CD4-positive, alpha-beta T cell treated with Interleukin-4 for 1 hour (primary cell): Measurements from ENCODE around the gene ALPG.
"Not testable (repeated sequence)": the region's sequence is repeated elsewhere in the genome, so short reads cannot be mapped to it uniquely, and the experiment has no call there.

ENCODE experiments used
- DNase-seq, 2 donors: peaks; one replicate each; pipeline ENCODE4 v3.0.0-alpha.2; 2020 to 2022

ALPG gene

GRCh38 chr2:232420463-232421188 lies 14.0 kb downstream of the ALPG start:
- DNase-seq, result no peak

- no peak for DNase-seq
Measured at GRCh38 chr2:232421189-232421785, 14.6 kb downstream of the ALPG start.

GRCh38 chr2:232422051-232422450 lies 15.4 kb downstream of the ALPG start:
- no peak for DNase-seq

- not testable (repeated sequence) for DNase-seq
Measured at GRCh38 chr2:232422996-232423395, 16.4 kb downstream of the ALPG start.

- DNase-seq, result not testable (repeated sequence)
Measured at GRCh38 chr2:232423407-232423806, 16.8 kb downstream of the ALPG start.

GRCh38 chr2:232431705-232432590 lies 25.3 kb downstream of the ALPG start:
- DNase-seq, result no peak

GRCh38 chr2:232432598-232433184 lies 26.0 kb downstream of the ALPG start:
- DNase-seq, result no peak

GRCh38 chr2:232433622-232434021 lies 27.0 kb downstream of the ALPG start:
- not testable (repeated sequence) for DNase-seq

- no peak for DNase-seq
Measured at GRCh38 chr2:232434091-232434490, 27.4 kb downstream of the ALPG start.

GRCh38 chr2:232434563-232435374 lies 28.1 kb downstream of the ALPG start:
- DNase-seq, result no peak

GRCh38 chr2:232435375-232435648 lies 28.7 kb downstream of the ALPG start:
- no peak for DNase-seq

GRCh38 chr2:232435805-232436204 lies 29.2 kb downstream of the ALPG start:
- DNase-seq, result no peak

GRCh38 chr2:232436381-232437194 lies 29.9 kb downstream of the ALPG start:
- no peak for DNase-seq

- no peak for DNase-seq
Measured at GRCh38 chr2:232437195-232437571, 30.5 kb downstream of the ALPG start.

GRCh38 chr2:232438091-232438490 lies 31.4 kb downstream of the ALPG start:
- DNase-seq, result no peak

- peak in 1 of 2 donors; percentile 39 for DNase-seq
Measured at GRCh38 chr2:232438951-232439757, 32.5 kb downstream of the ALPG start.

GRCh38 chr2:232439758-232440135 lies 33.1 kb downstream of the ALPG start:
- DNase-seq, result no peak

GRCh38 chr2:232440220-232441018 lies 33.8 kb downstream of the ALPG start:
- peak; percentile 83 for DNase-seq

- DNase-seq, result no peak
Measured at GRCh38 chr2:232441147-232441651, 34.6 kb downstream of the ALPG start.

- not testable (repeated sequence) for DNase-seq
Measured at GRCh38 chr2:232441922-232442321, 35.3 kb downstream of the ALPG start.
